ENCODE measurements around the gene SYTL1. TPM values are rescaled to one million over a fixed set of nuclear protein-coding genes. Genes with fewer than 3 reads are reported as not detected.

Gene SYTL1
- polyA plus RNA-seq, 1 donor from 2014 or later: not detected

DNA sequence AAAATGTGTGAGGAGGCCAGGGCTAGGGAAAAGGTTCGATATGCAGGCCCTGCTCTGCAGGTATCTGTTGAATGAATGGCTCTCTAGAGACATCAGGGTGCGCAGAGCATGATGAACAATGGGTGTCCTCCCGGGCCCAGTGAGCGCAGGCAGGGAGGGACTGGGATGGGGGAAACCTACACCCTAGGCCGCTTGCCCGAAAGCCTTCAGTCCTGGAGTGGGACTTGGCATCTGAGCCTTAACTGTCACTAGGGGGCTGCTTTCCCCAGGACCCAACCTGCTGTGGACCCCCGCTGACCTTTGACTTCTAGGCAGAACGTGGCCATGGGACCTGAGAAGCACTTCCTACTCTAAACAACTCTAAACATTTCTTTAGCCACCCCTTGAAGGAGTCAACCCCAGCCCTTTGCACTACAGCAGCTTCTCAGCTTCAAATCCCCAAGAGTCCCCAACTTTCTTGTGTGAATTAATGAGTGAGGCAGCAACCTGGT, 25.4 kb downstream of the SYTL1 start:
- Histone ChIP-seq H3K4me2 (ENCODE audit: low read length) (no peak overlapping the region), H3K4me3 (ENCODE audit: low read length) (peak overlapping the region; percentile 54), H3K9ac (ENCODE audit: low read length) (no peak overlapping the region), H3K9me3 (ENCODE audit: low read length) (no peaks in the 10 kb centered on the region), H2AFZ (ENCODE audit: low read depth, low read length) (no peak overlapping the region), H3F3A (ENCODE audit: insufficient read depth, low read length, poor library complexity, severe bottlenecking) (no peaks in the 10 kb centered on the region), H3K79me2 (replicated peaks; ENCODE audit: insufficient read depth, low read length) (no peaks in the 10 kb centered on the region), H3K9me2 (ENCODE audit: insufficient read depth, low read length) (no peaks in the 10 kb centered on the region), H4K20me1 (ENCODE audit: insufficient read depth) (no peaks in the 10 kb centered on the region), H3K36me3 (ENCODE audit: insufficient read depth, low read length) (no peaks in the 10 kb centered on the region), H3K27ac (ENCODE audit: low read length) (no peak overlapping the region), H3K27me3 (ENCODE audit: insufficient read depth, low read depth, low read length) (peaks cover 7% of the 10 kb centered on the region)
- TF ChIP-seq CTCF (IDR thresholded peaks at IDR 0.05; ENCODE audit: poor library complexity, severe bottlenecking): no peak
- TF ChIP-seq POLR2AphosphoS5 (IDR thresholded peaks at IDR 0.05): no peak
- TF ChIP-seq MXI1 (conservative IDR thresholded peaks at IDR 0.05; ENCODE audit: poor library complexity, severe bottlenecking): no peak
- no peak for TF ChIP-seq TAF1 (IDR thresholded peaks at IDR 0.05; ENCODE audit: low read depth)
- no peak for TF ChIP-seq EP300 (conservative IDR thresholded peaks at IDR 0.05; ENCODE audit: poor library complexity, severe bottlenecking)
- no peak for TF ChIP-seq RAD21 (conservative IDR thresholded peaks at IDR 0.05)
- TF ChIP-seq SMC3 (conservative IDR thresholded peaks at IDR 0.05; ENCODE audit: poor library complexity): no peak
- no peak for TF ChIP-seq REST (IDR thresholded peaks at IDR 0.05; ENCODE audit: borderline replicate concordance)
- no peak for TF ChIP-seq EZH2 (IDR thresholded peaks at IDR 0.05; ENCODE audit: borderline replicate concordance, insufficient read depth, low read length, poor library complexity, severe bottlenecking)

GRCh38 chr1:27368869-27369582, 27.2 kb downstream of the SYTL1 start:
- no peak overlapping the region for H3K4me3 ChIP-seq (ENCODE audit: low read length)
- H3K9me3 ChIP-seq (ENCODE audit: low read length): no peaks in the 10 kb centered on the region
- no peaks in the 10 kb centered on the region for H3F3A ChIP-seq (ENCODE audit: insufficient read depth, low read length, poor library complexity, severe bottlenecking)
- TF ChIP-seq EZH2 (IDR thresholded peaks at IDR 0.05; ENCODE audit: borderline replicate concordance, insufficient read depth, low read length, poor library complexity, severe bottlenecking) (no peak), SMC3 (conservative IDR thresholded peaks at IDR 0.05; ENCODE audit: poor library complexity) (no peak), POLR2AphosphoS5 (IDR thresholded peaks at IDR 0.05) (no peak), RAD21 (conservative IDR thresholded peaks at IDR 0.05) (no peak), EP300 (conservative IDR thresholded peaks at IDR 0.05; ENCODE audit: poor library complexity, severe bottlenecking) (no peak), REST (IDR thresholded peaks at IDR 0.05; ENCODE audit: borderline replicate concordance) (no peak), MXI1 (conservative IDR thresholded peaks at IDR 0.05; ENCODE audit: poor library complexity, severe bottlenecking) (no peak), CTCF (IDR thresholded peaks at IDR 0.05; ENCODE audit: poor library complexity, severe bottlenecking) (no peak), TAF1 (IDR thresholded peaks at IDR 0.05; ENCODE audit: low read depth) (no peak)
- no peak overlapping the region for H3K9ac ChIP-seq (ENCODE audit: low read length)
- H3K9me2 ChIP-seq (ENCODE audit: insufficient read depth, low read length): no peaks in the 10 kb centered on the region
- H3K27ac ChIP-seq (ENCODE audit: low read length): no peak overlapping the region
- H2AFZ ChIP-seq (ENCODE audit: low read depth, low read length): no peak overlapping the region
- no peaks in the 10 kb centered on the region for H4K20me1 ChIP-seq (ENCODE audit: insufficient read depth)
- no peaks in the 10 kb centered on the region for H3K79me2 ChIP-seq (replicated peaks; ENCODE audit: insufficient read depth, low read length)
- H3K36me3 ChIP-seq (ENCODE audit: insufficient read depth, low read length): no peaks in the 10 kb centered on the region
- H3K4me2 ChIP-seq (ENCODE audit: low read length): no peak overlapping the region
- peaks cover 7% of the 10 kb centered on the region for H3K27me3 ChIP-seq (ENCODE audit: insufficient read depth, low read depth, low read length)

All from neural cell (in vitro differentiated cells).